ENCODE results near the gene MAGEA1.
"Not testable (repeated sequence)": the region's sequence is repeated elsewhere in the genome, so short reads cannot be mapped to it uniquely, and the experiment has no call there.

MAGEA1 gene

GRCh38 chrX:153179131-153179530 is at the start of gene MAGEA1:
Gene MAGEA1, plus strand, starts transcription at chrX:153179284. Its CDS starts 3,106 bp downstream, at chrX:153182390.
- no peak for DNase-seq

DNA sequence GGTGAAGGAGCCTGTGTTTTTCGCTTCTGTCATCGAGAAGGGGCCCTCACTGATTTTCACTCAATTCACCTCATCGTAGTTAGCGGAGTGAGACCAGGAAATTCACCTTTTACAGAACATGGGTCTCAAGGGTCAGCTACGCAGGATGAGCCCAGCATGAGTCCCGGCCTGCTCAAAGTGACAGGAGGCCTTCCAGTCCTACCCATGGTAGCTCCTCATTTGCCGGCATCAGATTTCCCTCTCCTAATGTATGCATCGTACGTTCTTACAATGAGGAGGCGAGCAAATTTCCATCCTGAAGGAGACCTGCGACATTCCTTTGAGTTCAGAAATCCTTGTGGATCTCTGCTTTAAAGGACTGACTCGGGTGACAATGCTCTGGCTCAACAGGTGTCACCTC is 46.2 kb upstream of the MAGEA1 start:
- not testable (repeated sequence) for DNase-seq

DNA sequence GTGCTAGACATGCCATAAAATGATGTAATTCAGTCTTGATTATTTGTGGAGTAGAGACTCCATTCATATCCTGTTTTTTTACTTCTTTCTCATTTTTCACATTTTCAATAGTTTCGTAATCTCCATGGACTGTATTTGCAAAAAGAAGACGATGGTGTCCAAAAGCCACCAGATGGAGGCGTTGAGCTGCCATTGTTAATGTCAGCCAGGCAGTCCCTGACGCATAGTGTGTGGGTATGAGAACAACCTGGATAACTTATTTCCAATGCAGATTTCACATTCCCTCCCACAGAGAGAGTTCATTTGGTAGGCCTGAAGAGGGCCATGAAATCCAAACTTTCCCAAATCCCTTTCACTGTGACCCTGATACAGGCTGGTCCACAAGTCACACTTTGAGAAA is 40.0 kb upstream of the MAGEA1 start:
- DNase-seq: not testable (repeated sequence)

GRCh38 chrX:153146288-153146687 is 32.8 kb upstream of the MAGEA1 start:
- not testable (repeated sequence) for DNase-seq

DNA sequence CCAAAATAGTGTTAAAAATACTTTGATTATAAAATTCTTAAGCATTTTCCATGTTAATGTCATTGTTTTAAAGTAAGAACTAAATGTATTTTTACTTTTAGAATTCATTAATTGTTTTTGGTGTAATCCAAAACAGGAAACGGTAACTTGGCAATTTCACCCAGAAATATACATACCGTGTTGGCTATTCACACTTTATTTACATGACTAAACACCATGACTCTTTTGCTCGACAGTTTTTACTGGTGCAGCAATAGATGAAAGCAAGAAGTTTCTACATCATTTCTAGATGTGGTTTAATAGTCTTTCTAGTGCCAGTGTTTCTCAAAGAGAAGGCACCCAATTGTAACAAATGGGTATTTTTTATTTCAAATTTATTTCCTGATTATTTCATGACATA is 25.6 kb upstream of the MAGEA1 start:
- no peak for DNase-seq

- DNase-seq: no peak
Measured at GRCh38 chrX:153157450-153157849, 21.6 kb upstream of the MAGEA1 start.

DNA sequence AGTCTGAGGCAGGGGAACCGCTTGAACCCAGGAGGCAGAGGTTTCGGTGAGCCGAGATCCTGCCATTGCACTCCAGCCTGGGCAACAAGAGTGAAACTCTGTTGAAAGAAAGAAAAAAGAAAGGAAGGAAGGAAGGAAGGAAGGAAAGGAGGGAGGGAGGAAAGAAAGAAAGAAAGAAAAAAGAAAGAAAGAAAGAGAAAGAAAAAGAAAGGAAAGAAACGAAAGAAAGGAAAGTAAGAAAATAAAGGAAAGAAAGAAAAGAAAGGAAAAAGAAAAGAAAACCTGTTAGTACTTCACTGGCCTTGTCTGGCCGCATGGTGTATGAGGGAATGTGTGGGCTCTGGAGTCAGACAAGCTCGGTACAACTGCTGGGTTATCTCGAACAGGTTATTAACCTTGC is 20.8 kb upstream of the MAGEA1 start:
- no peak for DNase-seq

GRCh38 chrX:153161952-153162351 is 17.1 kb upstream of the MAGEA1 start:
- no peak for DNase-seq

DNA sequence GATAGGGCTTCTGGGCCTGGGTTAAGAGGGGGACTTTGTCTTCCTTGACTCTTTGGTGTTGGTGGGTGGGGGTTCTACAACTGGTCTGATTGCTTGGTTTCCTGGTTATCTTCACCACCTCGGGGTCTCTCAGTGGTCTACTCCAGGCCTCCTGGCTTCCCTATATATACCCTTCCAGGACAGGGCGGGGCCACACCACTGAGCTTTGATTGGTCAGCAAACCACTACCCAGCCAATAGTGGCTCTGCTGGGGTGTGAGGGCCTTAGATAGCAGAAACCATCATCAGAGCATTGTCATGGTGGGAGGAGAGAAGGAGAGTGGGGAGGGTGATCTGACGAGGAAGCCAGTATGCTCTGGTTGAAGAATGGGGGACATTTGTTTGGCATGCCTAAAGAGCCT is 14.4 kb upstream of the MAGEA1 start:
- DNase-seq: no peak

- not testable (repeated sequence) for DNase-seq
Measured at GRCh38 chrX:153168423-153168822, 10.7 kb upstream of the MAGEA1 start.

- DNase-seq: no peak
Measured at GRCh38 chrX:153181822-153182221, 2.7 kb downstream of the MAGEA1 start.

DNA sequence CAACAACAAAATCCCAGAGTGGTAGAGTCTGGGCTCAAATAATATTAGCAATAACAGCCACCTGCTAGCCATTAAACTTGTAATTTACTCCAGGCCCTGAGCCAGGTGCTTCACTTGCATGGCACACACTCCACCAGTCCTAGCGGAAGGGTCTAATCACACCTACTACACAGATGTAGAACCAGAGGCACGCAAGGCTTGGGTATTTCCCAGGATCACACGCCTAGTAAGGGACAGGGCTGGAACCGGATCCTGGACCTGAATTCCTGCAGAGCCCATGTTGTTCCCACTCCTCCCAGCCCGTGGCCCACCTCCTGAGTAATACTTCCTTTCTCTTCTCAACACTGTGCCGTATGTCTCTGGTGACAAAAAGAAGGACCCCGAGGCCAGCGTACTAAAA is 5.7 kb downstream of the MAGEA1 start:
- no peak for DNase-seq

DNA sequence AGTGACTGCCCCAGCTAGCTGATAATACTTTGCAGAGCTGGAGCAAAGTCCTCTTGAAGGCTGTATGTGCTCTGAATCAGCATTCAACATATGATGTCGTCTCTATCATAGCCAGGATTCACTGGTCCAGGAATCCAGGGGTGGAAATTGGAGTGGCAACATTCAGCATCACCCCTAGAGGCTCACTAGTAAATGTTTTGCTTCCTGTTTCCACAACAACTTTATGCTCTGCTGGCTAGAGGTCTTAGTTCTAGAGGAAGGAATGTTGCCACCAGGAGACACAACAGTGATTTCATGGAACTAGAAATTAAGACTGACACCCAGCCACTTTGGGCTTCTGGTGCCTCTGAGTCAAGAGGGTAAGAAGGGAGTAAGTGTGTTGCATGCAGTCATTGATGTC is 11.3 kb downstream of the MAGEA1 start:
- no peak for DNase-seq

- DNase-seq: no peak
Measured at GRCh38 chrX:153200462-153200861, 21.4 kb downstream of the MAGEA1 start.

- no peak for DNase-seq
Measured at GRCh38 chrX:153206425-153207046, 27.5 kb downstream of the MAGEA1 start.

GRCh38 chrX:153209347-153209746 is 30.3 kb downstream of the MAGEA1 start:
- no peak for DNase-seq

DNA sequence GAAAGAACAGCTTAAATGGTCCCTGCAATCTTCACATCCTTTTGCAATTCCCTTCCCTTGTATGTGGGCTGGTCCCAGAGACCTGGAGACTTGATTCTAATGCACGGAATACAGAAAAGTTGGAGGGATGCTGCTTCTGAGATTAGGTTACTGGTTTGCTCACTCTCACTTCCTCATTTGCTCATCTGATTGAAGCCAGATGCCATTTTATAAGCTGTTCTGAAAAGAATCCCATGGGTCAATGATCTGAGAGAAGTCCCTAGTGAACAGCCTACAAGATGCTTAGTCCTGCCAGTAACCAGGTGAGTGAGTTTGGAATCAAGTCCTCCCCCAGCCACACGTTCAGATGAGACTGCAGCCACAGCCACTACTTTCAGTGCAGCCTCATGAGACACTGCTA is 35.9 kb downstream of the MAGEA1 start:
- no peak for DNase-seq

GRCh38 chrX:153216926-153217325 is 37.8 kb downstream of the MAGEA1 start:
- DNase-seq: no peak

DNA sequence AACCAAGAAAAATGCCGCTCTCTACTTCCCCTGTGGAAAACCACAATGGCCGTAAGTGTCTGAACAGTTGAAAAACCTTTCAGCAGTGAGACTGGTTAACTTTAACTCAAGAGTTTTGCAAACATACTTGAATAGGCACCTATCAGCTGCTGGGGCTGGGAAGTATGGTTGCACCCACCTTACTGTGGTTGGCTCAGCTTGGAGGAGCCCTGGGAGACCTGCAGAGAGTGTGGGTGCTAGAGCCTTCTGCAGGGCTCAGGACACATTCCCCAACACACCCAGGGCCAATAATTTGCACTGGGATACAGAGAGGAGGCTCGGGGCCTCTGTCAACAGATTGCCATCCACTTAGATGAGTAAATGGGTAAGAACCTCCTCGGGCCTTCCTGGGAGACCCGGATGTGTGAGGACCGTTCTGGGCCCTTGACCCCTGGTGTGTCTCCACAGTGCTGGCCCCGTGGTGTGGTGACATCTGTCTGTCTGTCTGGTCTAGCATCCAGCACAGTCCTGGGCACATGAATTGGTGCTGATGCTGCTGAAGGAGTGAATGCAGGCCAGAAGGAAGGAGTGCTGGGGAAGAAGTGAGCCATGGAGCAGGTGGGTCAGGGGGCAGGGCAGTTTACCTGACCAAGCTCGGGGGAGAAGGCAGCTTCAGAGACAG is 46.5 kb downstream of the MAGEA1 start:
- DNase-seq: no peak

DNA sequence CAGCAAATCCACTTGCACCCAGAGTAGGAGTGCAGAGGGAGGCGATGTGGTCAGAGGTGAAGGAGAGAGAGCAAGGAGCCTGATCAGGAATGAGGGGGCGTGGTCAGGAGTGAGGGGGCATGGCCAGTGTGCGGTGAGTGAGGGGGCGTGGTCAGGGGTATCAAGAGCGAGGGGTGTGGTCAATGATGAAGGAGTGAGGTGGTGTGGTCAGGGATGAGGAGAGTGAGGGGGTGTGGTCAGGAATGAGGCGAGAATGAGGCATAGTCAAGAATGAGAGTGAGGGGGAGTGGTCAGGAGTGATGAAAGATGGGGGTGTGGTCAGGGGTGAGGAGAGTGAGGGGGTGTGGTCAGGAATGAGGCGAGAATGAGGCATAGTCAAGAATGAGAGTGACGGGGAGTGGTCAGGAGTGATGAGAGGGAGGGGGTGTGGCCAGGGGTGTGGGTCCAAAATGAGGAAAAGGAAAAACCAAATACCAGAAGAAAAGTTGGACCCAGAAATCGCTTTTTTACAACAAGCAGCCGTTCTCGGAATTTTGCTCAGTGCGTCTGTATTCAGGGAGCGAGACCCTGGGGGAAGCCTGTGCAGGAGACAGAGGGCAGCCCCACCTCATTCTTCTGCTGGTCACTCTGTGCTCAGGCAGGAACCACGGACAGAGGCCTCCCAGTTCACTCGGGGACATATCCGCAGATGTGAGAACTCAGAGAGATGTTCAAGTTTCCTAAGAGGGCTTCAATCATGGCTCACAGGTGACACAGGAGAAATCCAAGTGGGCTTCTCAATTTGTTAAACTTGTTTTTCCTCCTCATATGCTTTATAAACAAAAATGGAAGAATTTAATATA is 47.5 kb downstream of the MAGEA1 start:
- no peak for DNase-seq
